ENCODE results near the gene ISM1.
"Not testable (repeated sequence)": the region's sequence is repeated elsewhere in the genome, so short reads cannot be mapped to it uniquely, and the experiment has no call there.

The ISM1 gene

DNA sequence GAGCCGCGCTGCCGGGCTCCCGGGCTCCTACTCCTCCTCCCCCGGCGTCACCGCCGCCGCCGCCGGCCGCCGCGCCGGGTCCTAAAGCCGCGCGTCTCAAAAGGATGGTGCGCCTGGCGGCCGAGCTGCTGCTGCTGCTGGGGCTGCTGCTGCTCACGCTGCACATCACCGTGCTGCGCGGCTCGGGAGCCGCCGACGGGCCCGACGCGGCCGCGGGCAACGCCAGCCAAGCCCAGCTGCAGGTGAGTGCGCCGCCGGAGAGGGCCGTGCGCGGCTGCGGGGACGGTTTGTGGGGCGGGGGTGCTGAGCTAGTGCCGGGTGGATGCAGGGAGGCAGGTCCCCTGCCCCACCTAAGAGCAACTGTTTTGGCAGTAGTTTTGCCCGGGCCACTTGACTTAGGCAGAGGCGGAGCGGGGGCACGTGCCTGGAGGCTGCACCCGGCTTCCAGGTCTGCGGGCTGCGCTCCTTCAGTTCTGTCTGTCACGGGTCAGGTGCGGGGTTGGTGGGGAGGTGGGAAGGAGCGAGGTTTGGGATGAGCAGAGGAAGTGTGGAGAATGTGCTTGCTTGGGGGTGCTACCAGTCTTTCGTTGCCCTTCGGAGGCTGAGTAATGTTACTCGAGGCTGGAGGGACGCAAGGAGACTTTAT lies 722 bp downstream of the ISM1 start:
- no peak for DNase-seq

DNA sequence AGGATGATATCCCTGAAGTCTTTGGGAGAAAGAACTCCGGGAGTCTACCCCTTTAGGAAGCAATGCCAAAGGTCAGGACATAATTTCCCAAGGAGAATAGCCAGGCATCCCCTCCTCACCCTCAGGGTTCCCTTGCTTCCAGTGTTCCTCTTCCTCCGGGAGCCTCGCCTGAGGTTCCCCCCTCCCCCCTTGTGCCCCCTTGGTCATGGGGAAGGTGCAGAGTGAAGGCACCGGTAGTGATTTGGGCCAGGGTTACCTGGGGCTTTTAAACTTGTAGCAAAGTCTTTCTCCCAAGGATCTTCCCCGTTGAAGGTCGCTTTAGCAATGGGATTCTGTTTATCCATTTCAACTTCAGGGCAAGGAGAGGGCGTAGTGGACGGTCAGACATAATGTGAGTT lies 1.2 kb downstream of the ISM1 start:
- DNase-seq: no peak

DNA sequence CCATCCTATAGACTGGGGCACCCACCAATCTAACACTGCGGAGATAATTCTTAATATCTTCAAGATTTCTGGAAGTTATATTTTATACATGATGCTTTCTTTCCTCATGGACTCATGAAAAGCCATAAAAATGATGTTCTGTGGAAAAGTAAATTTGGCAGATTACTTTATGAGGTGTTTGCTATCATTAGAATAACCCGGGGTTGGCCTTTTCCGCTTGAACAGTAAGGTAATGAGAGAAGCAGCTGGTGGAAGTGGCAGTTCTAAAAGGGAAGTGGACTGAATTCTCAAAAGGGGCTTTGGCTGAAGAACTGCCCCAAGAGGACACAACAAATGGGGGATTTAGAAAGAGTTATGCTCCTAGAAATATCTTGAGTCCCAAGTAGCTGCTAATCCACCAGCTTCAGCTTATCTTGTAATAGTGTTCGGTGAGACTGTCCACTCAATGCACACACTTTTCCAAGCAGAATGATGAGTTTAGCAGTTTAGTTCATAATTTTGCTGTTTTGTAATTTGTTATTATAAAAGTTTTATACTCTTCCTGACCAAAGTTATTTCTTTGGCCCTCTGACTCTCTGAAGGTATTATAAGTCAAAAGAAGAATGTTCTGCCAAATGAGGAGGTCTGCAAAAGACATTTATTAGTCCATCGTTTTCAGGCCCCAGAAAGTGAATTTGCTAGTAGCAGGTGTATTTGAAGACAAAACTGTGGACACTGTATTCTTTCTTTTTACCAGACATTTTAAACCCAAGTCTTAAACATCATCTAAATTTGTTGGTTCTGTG lies 2.9 kb downstream of the ISM1 start:
- no peak for DNase-seq

DNA sequence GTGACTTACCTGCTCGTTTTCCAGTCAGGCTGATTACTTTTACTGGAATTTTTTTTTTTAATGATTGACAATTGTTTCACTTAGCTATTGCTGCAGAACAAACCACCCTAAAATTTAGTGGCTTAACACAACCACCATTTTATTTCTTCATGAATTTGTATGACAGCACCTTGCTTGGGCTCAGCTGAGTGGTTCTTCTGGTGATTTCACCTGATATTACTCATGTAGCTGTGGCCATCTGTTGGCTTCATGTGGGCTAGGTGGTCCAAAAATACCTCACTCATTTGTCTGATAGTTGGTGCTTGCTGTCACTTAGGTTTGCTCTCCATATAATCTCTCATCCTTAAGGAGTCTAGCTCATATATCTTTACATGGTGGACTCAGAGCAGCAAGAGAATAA lies 5.3 kb downstream of the ISM1 start:
- no peak for DNase-seq

DNA sequence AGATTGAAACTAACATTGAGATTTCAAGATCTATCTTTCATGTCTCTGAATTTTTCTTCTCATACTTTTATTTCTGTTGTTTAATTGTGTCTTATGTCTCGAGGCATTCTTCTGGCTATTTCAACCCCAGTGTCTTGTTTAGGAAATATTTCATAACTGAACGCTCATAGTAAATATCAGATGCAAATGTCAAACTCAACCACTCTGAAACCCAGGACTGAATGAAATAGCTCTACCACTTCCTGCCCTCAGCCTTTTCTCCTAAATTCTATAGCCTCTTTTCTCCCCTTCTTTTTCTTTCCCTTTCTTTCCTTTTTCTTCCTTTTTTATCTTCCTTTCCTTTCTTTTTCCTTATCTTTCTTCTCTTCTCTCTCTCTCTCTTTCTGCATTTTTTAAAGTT lies 7.7 kb downstream of the ISM1 start:
- DNase-seq: no peak

DNA sequence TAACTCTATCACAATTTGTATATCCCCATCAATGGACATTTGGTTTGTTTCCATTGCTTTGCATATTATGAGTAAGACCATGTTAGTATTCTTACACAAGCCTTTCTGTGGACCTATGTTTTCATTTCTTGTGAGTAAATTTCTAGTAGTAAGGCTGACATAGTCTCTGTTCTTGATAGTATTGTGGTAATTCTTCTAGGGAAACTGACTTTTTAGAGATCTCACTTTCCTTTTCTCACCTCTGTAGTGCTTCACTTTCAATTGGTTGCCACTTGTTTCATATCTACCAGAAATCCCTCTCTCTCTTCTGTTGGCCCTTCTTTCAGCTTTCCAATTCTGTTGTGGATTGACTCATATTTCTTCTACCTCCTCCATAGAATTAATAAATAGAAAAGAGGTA lies 8.5 kb downstream of the ISM1 start:
- no peak for DNase-seq

DNA sequence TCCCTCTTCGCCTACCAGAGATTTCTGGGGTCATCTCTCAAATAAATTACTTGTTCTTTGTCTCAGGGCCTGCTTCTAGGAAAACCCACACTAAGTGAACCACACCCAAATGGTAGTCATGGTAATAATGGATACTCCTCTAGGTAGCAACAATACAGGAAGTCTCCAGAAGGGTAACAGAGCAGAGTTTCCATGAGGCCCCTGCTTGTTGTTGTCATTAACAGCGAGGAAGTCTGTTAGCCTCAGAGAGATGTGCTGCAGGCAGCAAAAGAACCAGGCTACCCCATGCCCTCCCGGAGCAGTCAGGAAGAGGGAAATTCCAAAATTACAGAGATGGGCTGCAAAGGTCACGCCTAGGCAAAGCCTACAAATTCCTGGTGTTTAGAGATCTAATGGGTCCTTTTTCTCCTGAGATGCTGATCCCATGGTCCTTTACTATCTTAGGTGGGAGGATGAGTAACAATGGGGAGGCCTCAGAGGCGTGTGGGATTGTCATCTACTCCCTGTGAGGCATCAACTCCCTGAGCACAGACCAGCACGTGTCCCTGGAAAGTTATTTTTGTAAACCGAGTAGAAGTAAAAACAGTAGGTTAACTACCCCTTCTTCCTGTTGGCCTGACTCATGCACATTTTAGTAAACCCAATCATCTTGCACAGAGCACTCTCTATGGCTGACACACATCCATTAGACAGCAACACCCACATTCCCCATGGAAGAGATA lies 10.1 kb downstream of the ISM1 start:
- DNase-seq: no peak

DNA sequence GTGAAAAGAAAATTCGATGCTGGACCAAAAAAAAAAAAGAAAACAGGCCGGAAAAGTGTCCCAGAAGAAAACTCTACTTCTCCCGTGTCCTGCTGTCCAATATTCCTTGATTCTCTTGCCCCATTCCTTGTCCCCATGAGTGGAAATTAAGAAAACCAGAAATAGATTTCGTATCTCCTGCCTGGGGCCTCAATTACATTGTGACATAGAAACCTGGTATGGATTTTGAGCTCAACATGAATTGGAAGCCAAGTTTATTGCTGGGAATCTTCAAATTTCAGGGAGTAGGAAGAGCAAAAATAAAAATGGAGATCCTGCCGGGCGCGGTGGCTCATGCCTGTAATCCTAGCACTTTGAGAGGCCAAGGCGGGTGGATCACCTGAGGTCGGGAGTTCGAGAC lies 11.9 kb downstream of the ISM1 start:
- no peak for DNase-seq

DNA sequence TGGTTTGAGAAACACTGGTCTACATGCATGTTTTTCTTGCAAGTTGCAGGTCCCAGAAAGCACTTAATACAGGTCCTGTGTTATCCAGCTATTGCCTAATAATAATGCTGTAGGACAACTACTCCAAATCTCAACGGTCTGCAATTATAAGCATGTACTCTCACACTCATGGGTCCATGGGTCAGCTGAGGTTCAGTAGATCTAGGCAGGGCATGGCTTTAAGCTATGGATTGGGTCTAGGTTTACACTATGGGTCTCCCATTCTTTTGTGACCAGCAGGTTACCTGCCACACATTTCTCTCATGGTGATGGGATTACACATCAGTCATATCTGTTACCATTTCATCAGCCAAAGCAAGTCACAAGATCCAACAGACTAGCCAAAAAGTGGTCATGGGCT lies 13.9 kb downstream of the ISM1 start:
- no peak for DNase-seq

DNA sequence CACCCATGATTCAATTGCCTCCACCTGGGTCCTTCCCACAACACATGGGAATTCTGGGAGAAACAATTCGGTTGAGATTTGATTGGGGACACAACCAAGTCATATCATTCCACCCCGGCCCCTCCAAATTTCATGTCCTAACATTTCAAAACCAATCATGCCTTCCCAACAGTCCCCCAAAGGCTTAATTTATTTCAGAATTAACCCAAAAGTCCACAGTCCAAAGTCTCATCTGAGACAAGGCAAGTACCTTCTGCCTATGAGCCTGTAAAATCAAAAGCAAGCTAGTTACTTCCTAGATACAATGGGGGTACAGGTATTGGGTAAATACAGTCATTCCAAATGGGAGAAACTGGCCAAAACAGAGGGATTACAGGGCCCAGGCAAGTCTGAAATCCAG lies 15.3 kb downstream of the ISM1 start:
- DNase-seq: not testable (repeated sequence)

DNA sequence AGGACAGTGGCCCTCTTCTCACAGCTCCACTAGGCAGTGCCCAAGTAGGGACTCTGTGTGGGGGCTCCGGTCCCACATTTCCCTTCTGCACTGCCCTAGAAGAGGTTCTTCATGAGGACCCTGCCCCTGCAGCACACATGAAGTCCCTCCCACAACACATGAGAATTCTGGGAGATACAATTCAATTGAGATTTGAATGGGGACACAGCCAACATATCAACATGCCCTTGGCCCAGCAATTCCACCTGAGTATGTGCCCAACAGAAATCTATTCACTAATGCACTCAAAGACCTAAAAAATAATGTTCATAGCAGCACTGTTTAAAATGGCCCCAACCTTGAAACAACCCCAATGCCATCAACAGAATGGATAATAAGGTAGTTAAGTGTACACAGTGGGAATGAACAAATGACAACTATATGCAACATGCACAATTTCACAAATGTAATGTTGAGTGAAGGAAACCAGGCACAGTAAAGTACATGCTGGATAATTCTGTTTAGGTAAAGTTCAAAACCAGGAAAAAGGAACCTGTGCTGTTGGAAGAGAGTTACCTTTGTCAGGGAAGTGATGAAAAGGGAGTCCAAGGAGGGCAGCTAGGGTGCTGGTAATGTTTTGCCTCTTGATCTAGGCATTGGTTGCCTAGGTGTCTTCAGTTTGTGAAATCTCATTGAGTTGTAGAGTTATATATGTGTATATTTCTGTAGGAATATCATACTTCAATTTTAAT lies 16.1 kb downstream of the ISM1 start:
- no peak for DNase-seq

DNA sequence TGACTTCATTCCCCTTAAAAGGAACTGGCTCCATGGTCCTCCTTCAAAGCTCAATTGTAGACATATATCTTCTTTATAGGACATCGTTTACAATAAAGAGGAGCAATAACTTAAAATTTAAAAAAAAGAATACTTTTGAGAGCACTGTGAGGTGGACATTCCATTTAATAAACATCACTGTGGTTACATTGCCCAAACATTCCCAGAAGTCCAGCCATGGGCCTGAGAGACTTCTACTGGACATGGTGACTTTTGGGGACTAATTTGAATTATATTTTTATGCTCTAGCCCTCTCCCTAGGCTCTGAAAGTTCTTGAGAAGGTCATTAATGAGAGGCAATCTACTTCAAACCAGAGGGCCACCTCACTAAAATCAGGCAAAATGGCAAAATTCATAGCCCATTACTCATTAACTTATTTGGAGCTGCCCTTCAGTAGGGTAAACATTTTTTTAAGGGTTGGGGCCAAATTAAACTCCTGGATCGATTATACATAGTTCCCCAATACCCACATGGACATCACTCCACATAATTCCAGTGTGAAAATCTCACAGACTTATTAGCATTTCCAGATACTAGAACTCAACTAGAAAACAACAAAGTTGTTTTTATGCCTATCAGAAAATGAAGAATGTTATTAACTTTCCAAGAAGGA lies 17.1 kb downstream of the ISM1 start:
- DNase-seq: no peak

DNA sequence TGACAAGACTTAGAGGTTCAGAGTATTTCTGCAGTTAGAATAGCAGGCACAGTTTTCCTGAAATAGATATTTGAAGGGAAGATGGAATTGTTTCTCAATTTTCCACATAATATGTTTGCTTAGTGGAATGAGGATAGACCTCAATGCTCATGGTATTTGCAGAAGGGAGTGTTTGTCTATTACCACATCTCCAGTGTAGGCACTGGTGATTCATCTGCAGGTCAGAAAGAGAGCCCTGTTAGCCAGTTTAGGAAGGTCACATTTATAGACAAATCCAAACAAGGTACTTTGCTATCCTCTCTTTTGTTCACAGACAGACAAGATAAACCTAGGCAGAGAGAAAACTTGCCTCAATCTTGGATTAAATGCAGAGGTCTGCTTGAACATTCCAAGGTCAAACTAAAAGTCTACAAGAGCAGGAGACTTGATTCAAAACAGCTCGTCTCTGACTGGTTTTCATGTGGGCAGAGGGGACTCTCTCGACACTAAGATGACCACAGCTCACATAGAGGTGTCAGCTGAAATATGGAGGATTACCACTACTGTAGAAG lies 22.8 kb downstream of the ISM1 start:
- no peak for DNase-seq

DNA sequence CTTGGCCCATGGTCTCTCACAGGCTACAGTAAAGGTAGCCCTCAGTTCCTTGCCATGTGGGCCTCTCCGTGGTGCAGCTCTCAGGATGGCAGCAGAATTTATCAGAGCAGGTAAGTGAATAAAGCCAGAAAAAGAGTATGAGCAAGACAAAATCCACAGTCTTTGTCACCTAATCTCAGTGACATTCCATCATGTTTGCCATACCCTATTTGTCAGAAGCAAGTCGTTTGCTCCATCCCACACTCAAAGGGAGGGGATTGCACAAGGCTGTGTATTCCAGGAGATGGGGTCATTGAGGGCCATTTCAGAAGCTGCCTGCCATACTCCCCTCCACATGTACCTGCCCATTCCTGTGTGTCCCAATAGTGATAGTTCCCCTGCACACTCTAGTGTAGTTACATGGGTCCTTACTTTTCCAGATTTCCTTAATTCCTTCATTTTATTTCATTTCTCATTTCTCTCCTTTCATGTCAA lies 24.2 kb downstream of the ISM1 start:
- no peak for DNase-seq

DNA sequence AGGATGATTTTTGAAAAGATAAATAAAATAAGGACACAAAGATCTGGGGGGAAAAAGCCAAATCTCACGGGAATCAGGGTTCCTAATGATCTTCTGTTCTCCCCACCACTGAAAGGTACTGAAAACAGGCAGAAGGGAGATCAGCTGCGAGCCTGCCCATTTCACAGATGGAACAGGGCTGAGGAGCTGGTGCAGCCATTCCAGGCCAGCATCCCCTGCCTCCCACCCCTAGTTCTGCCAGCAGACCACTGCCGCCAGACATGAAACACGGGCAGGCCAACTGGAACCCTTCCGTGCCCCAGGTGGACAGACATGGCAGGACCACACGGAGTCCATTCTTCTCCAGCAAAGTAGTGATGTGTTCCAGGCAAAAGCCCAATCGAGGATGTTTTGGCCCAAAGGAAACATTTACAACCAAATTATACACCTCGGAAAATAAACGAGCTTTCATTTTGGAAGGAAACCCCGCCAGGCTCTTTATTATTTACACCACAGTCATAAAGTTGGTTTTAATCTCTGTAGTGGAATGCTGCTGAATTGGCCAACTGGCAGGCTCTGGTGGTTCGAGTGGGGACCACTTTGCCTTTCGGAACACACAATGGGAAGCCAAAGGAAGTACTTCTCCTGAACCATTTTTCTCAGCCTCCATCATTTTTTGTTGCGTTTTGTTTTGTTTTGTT lies 28.2 kb downstream of the ISM1 start:
- no peak for DNase-seq

DNA sequence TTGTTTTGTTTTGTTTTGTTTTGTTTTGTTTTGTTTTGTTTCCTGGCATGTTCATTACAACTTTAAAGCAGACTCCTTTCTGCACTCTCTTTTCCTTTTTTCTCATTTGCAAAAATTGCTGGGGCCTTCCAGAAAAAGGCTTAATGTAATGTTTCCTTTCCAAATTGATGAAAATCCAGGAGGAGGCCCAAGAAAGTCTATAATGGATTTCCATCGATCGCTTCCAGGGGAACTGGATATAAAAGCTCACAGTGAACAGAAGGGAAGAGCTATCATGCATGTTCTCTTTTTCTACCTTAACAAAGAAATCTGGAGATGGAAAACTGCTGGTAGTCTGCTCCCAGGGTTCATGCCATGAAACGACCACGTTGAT lies 28.7 kb downstream of the ISM1 start:
- no peak for DNase-seq

DNA sequence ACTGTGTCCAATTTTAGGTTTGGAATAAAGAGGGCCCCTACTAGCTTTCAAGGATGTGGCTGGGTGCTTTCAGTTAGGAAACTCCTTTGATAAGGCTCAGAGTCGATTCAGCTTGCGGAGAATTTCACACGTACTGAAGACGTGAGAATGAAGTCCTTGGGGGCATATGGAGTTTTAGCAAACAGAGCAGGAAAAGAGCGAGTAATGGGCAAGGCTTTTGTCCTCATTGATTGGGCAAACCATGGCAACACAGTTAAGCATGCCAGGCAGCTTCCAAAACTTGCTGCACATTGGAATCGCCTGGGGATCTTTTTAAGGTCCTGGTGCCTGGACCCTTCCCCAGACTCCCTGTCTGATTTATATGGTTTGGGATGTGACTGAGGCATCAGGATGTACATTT lies 29.2 kb downstream of the ISM1 start:
- DNase-seq: no peak

DNA sequence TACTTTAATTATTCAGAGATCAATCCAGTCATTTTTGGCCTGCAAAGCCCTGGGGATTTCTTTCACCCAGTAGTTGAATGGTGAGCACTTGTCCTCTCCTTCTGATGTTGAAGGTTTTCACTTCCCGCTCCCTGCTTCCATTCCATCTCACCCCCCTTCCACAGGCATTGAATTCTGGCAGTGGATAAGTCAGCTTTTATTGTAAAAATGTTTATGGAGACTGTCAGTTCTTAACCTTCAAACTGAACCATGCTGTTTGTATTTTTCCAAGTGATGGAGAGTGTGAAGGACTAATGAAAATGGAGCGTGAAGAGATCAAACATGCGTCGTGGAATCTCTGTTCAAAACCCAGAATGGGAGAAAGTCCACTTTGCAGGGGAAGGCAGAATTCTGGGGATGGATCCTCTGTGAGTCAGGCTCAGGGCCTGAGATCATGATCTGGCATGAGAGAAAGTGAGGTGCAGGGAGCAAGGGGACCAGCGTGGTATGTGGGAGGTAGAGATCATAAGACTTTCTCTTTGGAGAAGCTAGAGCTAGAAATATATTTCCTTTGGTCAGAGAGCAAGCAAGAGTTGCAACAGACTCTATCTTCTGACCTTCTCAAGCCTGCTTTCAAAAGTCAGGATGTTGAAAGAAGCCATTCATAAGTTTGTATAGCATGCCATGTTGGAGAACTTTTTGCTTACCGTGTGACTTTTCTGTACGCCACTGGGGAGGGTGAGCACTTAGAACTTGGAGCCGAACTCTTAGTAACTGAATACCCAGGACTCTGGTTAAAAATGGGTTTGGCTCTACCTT lies 30.2 kb downstream of the ISM1 start:
- no peak for DNase-seq

DNA sequence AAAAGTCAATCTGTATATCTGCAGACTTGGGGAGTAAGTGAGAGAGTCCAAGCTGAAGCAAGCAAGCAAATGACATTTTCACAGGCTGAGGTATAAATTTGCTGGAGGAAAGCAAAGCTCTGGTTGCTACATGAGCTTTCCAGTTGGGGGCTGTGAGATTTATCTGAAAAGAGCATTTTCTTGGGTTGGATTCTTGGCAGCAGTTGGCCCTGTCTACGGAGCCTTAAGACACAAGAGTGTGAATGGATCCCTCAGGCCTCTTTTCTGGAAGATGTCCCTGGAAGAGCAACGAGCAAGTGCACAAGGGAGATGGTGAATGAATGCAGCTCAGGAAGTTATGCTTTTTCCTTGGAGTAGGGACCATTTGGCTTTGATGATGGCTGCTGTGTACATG lies 30.8 kb downstream of the ISM1 start:
- no peak for DNase-seq

DNA sequence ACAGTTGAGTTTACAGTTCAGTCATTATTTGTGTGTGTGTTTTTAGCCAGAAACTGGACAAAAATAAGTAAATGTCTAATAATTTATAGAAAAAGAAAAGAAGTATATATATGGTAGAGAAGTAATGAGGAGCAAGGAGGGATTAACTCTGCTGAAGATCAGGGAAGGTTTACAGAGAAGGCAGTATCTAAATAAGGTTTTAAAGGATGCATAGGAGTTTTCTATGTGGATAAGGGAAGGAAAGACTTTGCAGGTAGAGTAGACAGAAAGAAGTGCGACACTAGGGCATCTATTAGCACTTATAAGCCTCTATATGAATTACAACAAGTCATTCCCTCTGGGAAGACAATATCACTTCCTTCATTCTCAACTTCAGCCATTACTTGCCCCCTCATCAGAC lies 34.3 kb downstream of the ISM1 start:
- no peak for DNase-seq

DNA sequence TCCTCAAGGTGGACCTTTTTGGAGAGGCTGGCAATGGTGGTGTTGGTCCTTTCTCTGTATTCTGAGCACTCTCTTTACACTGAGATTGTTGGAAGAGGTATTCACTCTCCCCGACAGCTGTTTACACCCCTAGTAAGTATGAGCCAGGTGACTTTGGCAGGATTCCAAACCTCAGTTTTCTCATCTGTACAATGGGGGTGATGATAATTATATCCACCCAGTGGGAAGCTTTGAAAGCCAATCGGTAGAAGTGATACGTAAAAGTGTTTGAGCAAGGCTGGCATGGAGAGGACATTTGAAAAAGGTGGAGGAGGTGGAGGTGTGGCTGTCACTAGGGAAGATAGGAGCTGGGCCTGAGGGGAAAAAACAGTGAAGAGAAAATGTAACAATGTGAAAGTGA lies 35.5 kb downstream of the ISM1 start:
- no peak for DNase-seq
